Activated T-cell treated with anti-CD3 and anti-CD28 coated beads for 4 hours (primary cell): Measurements from ENCODE around the gene RNF149.
"Not testable (repeated sequence)": the region's sequence is repeated elsewhere in the genome, so short reads cannot be mapped to it uniquely, and the experiment has no call there.

ENCODE experiments used
- DNase-seq: peaks from one replicate; pipeline ENCODE4 v3.0.0-alpha.2; 2020

Gene RNF149, protein sequence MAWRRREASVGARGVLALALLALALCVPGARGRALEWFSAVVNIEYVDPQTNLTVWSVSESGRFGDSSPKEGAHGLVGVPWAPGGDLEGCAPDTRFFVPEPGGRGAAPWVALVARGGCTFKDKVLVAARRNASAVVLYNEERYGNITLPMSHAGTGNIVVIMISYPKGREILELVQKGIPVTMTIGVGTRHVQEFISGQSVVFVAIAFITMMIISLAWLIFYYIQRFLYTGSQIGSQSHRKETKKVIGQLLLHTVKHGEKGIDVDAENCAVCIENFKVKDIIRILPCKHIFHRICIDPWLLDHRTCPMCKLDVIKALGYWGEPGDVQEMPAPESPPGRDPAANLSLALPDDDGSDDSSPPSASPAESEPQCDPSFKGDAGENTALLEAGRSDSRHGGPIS

DNA sequence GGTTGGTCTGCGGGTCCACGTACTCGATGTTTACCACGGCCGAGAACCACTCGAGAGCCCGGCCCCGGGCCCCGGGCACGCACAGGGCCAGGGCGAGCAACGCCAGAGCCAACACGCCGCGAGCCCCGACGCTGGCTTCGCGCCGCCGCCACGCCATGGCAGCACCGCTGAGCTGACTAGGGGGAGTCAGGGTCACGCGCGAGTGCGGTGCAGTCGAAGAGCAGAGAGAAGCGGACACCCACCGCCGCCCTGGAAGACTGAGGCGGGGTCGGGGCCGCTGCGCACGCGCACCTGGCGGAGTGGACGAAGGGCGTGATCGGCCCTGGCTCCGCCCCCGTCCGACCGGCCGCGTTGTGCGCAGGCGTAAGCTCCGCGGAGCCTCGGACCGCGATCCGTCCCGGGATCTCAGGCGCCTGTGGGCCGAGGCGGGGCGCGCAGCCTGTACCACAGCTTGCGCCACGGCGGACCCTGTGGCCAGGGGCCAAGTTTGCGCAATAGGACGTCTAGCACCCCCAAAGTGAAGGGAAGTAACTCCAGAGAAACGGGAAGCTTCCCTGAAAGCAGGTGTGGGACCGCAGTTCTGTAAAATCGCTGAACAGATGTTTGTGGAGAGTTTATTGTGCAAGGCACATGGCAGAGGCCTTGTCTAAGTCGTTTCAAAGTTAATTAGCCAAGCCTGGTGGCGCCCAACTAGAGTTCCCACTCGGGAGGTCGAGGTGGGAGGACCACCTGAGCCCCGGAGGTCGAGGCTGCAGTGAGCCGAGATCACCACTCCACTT, at the start of gene RNF149:
Gene RNF149 (minus strand): TSS at position 270 of the 779 bp plus-strand sequence. CDS start 113 bp downstream, at position 157.
- peak; percentile 87 for DNase-seq

DNA sequence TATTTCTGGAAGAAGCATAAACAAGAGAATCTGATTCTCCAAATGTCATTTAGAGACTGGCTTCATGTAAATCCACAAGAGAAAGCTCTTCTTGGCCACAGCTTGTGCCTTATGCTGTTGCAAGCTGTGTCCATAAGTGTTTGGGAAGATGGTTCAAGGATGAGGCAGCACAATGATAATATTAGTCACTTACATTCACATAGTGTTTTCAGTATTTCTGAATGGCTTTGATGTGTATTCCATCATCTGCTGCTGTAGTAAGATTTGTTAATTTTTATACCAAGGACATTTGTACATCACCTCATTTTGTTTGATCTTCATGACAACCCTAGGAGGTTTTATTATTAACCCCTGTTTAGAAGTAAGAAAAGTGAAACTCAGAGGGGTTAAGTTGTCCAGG, 48.9 kb upstream of the RNF149 start:
- no peak for DNase-seq

DNA sequence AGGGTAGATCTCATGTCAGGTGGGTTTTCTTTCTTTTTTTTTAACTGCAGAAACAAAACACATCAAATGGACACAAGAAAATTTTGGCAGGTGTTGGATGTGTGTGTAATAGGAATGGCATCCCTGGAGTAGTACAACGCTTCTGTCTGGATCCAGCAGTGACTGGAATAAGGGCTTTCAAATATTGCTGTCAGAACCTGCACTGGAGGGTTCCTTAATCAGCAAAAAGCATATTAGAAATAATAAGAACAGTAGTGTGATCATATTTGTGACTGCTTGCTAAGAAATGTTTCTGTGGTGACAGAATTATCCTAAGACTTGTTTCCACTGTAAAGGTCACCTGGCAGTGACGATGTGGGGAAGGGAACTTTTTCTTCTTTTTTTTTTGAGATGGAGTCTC, 48.0 kb upstream of the RNF149 start:
- DNase-seq: no peak

DNA sequence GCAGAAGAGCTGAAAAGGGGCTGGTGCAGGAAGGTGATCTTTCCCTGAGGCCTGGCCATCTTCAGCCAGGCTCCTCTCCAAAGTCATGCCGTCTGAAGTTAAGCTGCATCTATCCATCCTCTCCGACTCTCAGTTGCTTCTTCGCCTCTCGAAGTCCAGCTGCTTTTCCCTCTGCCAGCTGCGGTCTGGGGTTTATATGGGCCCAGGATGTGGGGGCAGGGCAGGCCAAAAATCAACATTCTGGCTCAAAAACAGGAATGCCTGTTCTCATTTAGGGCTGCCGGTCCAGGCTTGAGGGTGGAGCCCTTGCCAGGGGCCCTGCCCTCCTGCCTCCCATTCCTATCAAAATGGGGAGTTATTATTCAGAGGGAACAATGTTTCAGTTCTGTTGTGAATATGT, 47.6 kb upstream of the RNF149 start:
- no peak for DNase-seq

DNA sequence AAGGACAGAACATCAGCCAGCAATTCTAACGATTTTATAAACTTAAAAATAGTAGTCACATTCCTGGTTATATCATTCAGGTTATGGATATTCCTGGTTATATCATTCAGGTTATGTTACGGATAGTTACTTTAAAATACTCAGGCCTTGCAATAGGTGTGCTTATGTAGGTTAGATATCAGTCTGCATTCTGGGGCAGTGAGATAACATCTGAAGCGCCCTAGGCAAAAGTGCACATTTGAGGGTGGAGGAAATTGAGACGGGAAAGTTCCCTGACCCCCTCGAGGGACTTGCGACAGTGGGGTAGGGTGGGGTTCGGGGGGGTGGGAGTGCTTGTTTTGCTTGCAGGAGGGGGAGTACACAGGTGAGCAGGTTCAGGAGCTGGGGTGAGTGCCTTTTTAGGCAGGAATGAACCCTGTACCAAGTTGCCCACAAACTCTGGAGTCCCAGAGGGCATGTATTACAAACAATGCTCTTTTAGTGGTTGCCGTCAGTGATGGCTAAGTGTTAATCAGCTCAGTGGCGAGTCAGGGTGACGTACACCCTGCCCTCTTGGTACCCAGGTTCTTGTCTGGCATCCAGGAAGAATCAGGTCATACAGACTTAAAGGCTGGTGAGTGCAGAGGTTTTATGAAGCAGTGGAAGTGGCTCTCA, 47.0 kb upstream of the RNF149 start:
- no peak for DNase-seq

DNA sequence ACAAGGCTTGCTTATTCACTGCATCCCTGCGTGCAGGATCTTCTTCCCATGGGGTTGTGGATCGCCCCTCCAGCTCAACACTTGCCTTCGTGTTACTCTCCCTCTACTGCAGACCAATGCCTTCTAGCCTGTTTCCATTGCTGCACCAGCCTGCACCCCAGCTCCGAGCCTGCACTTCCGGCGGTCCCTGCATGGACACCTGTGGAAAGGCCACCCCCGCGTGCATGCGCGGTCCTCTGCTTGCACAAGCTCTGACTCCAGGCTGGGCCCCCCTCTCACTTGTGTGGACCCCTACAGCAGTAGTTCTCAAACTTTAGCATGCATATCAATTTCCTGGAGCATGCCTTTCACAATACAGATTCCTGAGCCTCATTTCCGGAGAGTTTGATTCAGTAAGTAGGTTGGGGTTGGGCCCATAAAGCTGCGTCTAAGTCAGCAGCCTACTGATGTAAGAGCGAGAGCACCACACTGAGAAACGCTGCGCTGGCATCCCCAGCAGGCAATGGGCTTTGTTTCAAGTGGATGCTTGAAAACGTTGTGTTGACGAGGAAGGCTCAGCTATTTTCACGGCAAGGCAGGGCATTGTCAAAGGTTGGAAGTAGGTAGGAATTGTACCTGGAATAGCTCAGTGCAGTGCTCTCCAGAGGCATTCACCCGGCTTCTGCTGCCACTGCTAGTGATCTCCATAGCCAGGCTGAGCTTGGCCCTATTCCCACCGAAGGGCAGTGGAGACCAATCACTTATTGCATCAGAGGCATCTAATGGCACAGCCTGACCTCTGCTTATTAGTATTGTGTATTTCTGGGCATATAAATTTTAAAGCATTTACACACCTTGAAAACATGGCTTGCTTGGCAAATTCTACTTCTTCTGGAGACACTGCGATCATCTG, 46.2 kb upstream of the RNF149 start:
- no peak for DNase-seq

DNA sequence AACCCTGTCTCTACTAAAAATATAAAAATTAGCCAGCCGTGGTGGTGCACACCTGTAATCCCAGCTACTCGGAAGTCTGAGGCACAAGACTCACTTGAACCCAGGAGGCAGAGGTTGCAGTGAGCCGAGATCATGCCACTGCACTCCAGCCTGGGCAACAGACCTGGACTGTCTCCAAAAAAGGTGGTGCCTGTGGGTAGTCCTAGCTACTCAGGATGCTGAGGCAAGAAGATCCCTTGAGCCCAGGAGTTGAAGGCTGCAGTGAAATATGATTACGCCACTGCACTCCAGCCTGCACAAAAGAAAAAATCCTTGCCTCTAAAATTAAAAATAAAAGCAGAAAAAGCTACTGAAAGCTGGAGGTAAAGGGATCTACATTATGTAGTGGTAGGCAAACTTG, 44.1 kb upstream of the RNF149 start:
- DNase-seq: not testable (repeated sequence)

DNA sequence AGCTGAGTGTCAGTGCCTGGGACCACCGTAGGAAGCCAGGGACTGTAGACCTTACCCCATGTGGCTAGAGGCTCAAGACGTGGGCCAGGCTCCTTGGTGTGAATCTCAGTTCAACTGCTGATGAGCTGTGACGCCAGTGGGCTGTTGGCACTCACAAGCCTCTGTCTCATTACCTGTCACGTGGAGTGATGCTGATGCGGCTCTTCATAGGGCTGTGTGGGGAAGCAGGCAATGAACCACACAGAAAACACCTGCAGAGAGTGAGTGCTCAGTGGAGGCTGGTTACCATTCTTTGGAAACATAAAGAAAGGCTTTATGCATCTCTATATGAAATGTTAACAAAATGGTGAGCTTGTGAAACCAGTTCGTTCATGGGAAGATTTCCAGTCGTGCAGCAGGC, 42.7 kb upstream of the RNF149 start:
- no peak for DNase-seq

DNA sequence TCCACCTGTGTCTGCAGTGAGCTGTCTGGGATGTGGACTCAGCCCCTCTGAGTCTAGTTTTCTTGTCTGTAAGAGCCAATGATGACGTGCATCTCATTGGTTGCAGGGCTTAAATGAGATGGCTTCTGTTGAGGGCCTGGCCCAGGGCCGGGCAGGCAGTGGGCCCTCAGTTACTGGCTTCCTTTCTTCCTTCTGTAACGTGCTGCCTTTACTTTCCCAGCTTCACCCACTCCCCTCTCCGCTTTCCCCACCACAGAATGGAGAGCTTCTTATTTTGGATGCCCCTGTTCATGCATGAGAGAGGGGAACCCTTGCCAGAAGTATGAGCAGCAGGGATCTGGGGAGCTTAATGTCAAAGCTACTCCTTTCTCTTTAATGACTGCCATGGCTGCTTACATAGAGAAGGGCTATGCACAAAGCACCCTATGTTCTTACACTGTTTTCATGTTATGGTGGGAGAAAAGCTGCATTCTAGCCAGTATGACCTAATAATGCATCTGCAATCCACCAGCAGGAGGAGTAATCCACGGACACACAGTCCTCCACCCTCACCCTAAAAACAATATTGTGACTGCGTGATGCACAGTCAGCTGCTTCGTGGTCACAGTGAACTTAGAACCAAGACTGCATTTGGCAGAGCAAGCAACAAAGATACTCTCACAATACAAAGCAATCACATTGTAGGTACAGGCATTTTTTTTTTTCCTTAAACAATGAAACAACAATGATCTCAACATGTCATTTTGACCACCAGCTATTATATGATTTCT, 41.6 kb upstream of the RNF149 start:
- DNase-seq: no peak

DNA sequence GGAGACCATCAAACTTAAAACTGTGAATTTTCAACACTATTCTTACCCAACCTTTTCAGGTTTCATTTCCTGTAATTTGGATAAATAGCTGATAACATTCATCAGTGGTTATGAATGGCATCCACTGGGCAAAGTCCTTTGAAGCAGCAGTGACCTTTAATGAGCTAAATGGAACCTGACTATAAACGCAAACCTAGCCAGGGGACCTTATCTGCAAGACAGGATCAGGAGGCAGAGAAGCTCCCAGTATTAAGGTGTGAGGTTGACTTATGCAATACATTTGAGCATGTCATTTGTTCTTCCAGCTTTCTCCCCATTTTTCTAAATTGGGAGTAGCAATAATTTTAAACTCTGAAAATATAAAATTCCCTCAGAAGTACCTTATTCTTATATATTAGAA, 40.4 kb upstream of the RNF149 start:
- DNase-seq: no peak

DNA sequence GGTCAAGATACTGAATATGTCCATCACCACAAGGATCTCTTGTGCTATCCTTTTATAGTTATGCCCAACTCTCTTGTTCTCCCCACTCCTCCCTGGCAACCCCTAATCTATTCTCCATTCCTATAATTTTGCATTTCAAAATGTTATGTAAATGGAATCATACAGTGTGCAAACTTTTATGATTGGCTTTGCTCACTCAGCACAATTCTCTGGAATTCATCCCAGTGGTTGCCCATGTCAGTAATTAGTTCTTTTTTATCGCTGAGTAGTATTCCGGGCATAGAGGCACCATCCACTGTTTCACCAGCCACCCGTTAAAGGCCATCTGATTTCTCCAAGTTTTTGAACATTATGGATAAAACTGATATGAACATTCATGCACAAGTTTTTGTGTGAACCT, 38.4 kb upstream of the RNF149 start:
- no peak for DNase-seq

DNA sequence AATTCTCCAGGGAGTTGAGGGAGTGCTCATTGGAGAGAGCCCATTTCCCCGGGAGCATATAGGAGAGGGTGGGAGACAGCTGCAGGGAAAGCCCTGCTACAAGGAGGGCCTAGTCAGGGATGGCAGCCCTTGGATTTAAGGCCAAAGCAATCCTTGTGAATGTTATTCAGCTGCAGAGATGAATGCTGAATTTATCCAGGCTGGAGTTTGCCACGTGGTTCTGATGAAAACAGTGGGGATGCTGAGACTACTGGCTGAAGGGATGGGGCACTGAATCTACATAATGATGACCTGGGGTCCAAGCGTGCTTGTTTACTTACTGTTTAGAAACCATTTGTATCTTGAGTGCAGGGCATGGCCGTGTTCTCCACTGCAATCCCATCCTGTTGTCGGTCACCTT, 35.6 kb upstream of the RNF149 start:
- DNase-seq: no peak

DNA sequence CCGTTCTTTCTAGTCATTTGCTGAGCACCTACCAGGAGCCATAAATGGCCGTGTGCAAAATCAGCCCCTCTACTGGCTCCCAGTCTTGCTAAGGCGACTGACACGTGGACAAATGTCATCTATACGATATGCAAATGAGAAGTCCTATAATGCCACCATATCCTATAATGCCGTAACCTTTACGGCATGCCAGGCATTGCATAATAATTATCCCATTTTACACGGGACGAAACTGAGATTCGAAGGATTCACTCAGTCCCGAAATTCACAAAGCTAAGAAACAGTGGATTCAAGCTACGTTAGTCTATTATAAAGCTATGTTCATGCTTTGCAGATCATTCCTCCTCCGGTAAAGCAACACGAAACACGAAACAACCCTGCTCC, 34.1 kb upstream of the RNF149 start:
- DNase-seq: no peak

DNA sequence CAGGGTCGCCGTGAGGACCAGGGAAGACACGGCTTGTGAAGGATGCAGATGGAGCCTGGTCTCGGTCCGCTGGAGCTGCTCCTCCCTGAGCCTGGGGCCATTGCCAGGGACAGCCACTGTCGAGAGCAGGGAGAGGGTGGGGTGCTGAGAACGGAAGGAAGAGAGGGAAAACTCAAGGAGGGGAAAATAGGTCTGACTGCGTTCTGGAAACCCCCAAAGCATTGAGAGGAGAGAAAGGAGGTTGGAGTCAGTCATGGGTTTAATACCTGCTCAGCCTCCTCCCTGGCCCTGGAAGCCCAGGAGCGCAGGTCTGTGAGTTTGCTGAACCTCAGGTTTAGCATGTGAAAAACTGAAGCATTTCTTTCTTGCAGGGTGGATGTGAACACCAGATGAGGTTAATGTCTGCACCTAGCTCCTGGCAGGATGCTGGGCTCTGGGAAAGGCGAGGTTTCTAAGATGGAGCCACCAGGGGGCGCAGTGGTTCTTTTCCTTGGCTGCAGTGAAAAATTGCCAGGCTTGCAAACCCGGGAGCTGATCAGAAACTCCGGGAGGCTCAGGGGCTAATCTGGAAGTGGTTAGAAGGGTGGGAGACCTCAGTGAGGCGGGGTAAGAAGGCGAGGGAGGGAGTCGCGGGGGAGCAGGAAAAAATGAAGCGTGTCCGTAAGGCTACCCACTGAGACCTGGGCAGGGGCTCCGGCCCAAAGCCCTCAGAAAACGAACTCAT, 33.6 kb upstream of the RNF149 start:
- peak; percentile 57 for DNase-seq

DNA sequence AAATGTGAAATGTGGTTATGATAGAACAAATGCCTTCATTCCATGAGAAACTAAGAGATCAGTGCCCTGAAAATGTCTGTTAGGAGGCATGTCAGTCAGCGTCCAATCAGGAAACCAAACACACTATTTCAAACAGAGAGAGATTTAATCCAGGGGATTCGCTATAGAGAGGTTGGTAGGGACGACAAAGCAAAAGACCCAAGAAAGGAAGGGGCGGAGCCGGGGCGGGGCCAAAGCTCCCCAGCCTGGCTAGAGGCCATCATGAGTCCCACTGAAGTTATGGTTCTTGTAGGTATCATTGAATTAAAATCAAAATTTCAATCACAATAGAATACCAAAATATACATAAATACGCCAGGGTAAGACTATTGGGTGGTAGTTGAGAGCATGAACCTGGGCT, 32.9 kb upstream of the RNF149 start:
- no peak for DNase-seq

DNA sequence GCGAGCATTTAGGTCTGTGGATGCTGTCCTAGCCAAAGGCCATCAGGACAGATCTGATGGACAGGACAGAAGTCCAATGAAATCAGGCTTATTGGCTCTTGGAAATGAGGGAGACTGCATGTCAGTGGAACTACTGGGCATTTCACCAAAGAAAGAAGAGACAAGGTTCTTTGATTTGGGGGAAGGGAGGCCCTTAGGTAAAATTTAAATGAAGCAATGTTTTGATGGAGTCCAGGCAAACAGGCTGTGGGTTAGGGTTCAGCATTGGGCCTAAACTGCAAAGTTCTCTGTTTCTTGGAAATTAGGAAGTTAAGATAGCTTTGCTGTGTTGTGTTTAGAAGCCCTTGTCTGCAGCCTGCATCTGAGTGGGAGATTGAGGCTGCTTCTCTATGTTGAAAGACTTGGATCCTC, 31.6 kb upstream of the RNF149 start:
- no peak for DNase-seq

DNA sequence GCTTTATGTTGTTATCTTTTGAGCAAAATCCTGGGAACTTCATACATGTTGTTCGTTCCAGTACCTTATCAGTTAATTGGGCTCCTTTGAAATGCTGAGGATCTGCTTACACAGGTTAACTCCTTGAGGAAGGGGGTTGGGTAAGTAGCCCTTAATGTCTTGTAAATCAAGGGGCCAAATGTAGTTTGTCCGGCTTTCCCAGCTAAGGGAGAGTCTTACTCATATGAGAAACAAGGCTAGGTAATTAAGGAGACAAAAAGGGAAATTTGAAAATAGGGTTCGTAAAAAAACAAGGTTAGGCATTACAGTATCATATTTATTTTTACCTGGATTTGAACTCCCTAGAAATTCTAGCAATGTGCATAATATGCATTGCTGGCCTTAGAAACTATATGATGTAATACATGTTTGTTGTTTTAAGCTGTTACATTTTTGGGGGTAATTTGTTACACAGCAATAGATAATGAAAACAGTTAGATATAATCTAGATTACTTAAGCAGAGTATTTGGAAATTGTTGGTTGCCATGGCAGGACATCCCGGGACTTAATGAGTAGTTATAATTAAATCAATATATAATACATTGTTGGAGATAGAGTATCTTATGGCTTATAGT, 30.9 kb upstream of the RNF149 start:
- no peak for DNase-seq

DNA sequence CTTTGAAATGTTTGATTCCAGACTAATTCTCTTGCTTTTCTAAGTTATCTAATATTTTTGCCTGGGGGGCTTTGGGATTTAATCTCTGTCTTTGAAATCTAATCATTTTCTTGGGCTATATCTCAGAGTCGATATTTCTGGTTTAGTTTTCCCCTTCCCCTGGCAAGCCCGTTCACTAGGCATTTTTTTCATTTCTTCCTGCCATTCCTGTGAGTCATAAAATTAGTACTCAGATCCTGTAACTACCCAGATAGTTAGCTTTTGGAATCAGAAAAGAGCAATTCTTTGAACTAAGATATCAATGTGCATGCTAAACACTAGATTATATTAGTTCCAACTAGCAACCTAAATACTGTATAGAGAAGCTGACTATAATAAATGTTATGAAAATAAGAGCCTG, 29.4 kb upstream of the RNF149 start:
- DNase-seq: no peak

DNA sequence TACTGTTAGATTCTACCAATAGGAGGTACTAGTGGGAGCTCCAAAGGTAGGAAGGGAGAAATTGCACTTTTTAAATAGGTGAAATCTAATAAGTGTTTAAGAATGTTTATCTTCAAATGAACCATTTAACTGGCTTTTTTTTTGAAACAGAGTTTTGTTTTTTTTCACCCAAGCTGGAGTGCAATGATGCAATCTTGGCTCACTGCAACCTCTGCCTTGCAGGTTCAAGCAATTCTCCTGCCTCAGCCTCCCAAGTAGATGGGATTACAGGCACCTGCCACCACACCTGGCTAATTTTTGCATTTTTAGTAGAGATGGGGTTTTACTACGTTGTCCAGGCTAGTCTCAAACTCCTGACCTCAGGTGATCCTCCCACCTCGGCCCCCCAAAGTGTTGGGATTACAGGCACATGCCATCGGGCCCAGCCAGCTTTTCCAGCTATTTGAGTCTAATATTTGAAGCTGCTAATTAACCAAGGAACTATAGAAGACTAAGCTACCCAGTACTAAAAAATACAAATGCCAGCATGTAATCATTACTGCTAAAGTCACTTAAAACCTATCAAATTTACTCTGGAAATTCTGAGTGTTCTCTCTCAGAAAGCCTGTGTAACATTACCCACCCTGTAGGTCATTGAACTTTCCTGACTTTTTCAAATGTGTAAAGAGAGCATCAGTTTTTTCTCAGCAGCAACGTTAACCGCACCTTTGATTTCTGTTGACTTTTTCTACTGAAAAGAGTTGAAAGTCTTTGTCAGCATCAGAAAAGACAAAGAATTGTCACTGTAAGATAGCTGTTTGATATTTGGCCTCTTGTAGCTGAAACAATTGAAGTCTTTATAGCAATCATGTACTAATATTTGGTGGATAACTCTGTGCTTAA, 24.6 kb upstream of the RNF149 start:
- no peak for DNase-seq

DNA sequence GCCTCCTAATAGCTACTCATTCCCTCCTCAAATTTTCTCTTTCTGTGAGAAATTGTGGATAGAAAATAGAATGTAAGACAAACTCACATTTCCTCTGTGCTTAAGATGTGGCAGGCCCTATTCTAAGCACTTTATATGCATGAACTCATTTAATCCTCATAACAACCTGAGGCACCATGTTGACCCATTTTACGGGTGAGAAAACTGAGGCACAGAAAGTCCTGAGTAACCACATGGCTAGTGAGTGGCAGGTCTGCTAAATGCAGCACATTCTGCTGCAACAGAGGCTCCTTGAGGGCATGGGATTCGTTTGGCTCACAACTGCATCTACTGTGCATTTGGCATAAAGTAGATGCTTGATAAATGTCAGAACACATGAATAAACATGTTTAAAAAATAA, 22.7 kb upstream of the RNF149 start:
- no peak for DNase-seq
